NCI-H187 (cell line): ENCODE measurements around the gene EZH2.

Experiments
- DNase-seq, 2 experiments: peaks; one replicate each; lab custom pipeline; 2025; lab: John Stamatoyannopoulos, UW

EZH2 gene

DNA sequence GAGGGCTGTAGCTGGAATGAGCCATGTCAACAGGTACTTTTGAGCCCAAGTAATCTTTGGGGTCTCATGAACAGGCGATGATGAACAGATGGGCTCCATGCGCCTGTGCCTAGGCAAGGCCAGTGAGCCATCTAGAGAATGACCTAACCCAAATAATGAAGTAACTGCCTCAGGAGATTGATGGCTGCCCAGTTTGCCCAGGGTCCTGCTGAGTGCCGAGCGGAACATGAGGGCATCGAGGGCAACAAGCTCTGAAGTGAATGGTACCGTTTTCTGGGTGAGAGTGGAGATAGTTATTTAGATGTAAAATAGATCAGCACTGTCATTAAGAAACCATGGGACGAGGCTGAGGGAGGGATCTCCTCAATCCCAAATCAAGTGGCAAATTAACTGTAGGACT, 77.9 kb downstream of the EZH2 start:
- no peak for DNase-seq

DNA sequence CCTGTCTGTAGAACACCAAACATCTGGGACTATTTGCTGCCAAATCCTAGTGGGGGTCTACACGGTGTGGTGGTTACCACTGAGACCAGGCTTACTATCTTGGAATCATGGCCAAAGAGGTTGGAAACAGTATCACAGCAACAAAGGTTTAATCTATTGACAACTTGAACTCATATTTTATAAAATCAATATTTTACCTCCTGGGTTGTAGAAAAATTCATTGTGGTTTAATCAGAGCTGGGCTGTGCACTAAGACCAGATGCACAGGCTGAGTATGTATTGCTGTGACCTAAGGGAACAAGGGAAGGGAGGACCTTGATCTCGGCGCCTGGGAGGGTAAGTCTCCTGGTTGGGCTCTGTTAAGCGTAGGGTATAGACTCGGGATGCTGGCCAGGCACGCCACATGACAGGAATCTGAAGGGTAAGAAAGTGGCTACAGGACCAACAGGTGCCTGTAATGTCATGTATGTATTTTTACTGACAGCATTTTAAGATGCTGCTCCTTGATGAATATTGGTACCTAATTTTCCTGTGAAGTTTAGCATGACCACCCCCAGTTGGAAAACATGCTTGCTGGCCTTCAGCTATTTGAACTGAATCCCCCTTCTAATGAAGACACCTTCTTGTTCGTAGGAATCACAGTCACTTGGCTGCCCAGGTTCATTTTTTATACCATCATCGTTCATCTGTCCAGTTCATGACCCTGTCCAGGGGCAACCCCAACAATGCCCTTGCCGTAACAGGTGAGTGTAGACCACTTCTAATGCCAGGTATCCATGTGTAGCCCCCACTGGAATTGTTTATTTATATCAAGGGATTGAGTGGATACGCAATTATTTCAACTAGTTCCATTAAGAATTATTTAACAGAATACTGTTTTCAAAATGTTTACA, 79.5 kb downstream of the EZH2 start:
- DNase-seq = no peak

DNA sequence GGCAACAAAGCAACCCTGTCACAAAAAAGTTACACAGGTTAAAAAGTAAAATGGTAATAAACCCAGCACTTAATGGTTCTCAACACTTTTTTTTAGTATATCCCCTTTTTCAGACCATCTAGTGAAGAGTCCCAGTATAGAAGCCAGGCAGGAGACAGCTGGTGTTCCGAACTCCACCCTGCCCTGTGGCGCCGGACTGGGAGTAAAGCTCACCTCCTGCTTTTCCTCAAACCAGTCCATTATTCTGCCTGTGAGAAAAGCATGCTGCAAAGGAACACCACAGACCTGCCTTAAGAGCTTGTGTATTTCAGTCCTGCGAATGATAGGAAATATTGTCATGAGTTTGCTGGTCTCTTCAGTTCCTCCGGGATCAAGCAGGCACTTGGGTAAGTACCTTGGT, 81.0 kb downstream of the EZH2 start:
- DNase-seq = no peak

DNA sequence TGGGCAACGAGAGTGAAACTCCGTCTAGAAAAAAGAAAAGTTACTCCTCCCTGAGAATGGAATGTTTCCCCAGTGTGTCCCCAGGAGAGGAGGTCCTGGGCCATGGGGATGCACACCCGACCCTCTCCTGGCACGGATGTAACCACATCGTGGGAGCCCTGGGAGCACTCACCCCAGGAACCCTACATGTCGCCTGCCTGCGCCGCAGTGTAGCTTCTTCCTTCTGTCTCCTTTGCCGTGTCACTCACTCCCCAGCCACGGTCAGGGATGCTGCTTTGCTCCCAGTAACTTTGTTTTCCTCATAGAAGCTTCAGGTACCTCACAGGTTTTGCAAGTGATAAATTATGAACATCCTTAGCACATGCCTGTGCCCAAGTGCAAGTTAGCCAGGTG, 82.0 kb downstream of the EZH2 start:
- DNase-seq = no peak

DNA sequence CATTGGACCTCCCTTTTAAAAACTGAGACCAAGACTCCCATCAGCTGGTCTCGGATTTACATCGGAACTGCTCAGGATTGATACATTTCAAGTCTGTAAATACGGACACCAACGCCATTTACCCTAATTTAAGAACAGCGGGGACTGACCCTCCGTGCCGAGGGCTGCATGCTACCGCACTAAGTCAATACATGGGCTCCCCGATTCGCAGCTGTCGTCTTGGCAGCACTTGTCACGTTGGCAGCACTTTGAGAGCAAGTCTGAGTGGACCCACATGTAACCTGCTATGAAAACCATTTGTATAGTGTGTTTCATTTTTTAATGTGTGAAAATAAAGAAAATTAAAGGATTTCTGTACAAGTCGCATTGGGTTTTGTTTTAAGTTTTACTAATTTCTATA, 83.4 kb downstream of the EZH2 start:
- no peak for DNase-seq

DNA sequence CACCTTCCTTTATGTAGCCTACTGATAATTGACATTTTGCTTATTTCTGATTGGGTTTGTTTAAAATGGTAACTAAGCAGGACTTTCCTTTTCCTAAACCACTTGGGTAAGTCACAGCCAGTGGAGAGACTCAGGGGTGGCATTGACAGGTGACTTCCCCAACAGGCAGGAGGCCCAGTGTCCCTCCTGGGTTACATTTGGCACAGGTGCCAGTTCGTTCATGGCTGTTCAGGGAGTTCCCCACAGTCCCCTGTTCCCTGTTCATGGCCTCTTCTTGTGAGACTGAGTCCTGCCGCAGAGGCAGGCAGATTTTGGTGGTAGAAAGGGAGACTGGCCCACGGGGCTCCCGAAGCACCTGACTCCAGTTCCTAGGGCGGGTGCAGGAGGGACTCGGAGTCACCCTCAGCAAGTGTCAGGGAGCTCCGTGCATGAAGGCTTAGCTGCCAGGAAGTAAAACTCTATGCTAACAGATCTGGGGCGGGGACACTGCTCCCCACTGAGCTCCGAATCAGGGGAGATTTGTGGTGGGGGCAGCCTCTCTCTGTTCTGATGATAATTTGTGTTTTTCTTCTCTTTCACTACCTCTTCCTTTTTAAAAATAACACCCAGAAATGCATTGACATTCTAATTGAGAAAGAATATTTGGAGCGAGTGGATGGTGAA, 84.1 kb downstream of the EZH2 start:
- DNase-seq = no peak

DNA sequence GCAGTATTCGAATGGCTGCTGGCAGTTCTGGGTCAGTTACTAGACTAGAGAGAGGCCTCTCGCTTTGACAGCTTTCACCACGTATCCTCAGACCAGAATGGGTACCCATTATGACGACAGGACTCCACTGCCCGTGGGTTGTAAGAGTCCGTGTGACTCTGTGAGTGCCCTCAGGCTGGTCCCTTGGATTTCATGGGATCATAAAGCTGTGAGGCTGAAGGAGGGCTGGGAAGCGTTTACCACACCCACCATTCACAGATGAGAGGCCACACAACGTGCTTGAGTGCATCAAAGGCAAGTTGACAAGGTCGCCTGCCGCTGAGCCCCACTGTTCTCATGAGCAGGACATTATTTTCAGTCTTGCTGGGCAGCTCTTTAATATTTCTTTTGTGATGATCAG, 87.2 kb downstream of the EZH2 start:
- DNase-seq = no peak

DNA sequence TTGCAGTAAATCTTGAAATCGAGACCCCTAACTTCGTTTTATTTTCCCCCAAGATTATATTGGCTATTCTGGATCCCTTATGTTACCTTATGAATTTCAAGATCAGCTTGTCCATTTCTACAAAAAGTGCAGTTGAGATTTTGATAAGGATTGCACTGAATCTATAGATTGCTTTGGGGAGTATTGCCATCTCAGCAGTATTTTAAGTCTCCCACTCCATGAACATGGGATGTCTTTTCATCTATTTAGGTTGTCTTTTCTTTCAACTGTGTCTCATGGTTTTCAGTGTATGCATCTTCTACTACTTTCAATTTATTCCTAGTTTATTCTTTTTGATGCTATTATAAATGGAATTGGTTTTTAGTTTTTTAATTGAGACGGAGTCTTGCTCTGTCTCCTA, 89.6 kb downstream of the EZH2 start:
- no peak for DNase-seq

DNA sequence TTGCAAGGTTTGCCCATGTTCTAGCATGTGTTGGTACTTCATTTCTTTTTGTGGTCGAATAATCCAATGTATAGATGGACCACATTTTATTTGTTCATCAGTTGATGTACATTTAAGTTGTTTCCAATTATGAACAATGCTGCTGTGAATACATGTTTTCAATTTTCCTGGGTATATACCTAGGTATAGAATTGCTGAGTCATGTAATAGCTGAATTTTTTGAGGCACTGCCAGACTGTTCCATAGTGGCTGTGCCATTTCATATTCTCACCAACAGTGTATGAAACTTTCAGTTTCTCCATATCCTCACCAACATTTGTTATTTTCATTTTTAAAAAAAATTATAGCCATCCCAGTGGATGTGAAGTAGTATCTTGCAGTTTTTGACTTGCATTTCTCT, 90.5 kb downstream of the EZH2 start:
- DNase-seq = no peak

DNA sequence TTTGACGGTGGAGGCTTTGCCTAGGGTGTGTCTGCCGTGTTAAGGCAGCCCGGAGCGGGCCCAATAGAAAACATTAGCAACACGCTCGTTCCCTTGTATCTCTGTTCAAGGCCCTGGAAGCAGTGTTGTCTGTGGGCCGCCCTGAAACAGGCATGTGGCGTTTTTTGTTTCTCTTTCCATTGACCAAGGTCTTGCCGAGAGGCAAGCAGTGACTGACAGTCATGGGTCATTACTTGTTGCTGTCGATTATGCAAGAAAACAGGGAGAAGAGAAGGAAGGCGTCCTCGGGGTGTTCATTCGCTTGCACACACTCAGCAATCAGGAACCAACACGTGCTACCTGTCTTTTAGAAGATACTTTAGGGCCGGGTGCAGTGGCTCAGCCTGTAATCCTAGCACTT, 92.5 kb downstream of the EZH2 start:
- DNase-seq = no peak

DNA sequence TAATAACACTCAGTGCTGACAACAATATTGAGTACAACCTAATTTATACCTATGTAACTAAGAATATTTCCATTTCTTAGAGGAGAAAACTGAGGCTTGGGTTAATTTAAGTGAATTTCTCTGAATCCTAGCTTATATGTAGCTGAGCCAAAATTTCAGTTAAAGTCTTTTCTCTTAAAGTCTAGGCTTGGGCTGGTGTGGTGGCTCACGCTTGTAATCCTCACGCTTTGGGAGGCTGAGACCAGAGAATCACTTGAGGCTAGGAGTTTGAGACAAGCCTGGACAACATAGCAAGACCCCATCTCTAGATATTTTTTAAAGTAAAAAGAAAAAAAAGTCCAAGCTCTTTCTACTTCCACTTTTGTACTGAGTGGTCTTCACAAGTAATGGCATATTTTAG, 93.2 kb downstream of the EZH2 start:
- no peak for DNase-seq

DNA sequence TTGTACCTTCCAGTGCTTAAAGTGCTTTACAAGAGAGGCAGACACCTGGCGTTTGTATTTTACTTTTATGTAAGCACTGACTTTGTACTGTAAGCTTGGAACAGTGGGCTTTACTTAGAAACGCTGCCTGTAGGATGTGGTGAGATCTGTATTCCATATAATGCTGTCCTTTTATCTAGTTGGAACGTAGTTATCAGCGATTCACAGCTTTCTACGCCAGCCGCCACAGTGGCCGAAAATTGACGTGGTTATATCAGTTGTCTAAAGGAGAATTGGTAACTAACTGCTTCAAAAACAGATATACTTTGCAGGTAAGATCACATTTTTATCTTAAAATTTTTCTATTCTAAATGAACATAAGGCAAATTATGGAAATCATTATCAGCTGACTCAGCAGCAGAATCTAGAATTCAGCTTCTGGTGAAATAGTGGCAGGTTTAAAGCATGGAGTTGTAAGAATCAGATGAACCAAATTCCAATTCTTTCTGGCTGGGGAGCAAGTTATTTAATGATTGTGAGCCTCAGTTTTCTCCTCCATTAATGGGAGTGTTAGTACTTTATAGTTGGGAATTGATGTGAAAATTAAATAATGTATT, 93.9 kb downstream of the EZH2 start:
- DNase-seq = no peak

DNA sequence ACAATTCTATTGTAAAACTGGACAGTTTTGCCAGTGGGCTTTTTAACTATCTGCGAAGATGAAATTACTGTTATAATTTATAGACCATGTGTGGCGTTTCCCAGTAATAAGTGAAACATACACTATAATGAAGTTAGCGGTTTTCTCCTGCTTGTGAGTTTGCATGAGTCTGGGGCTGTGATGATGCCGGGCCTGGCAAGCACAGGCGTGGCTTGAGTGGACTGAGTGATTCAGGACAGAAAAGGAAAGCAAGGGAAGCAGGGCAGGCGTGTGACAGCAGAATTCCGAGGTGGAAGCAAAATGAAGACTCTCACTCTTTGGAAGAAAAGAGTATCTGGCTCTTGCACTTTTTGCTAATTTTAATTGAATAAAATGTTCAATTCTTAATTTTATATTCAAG, 94.9 kb downstream of the EZH2 start:
- no peak for DNase-seq

DNA sequence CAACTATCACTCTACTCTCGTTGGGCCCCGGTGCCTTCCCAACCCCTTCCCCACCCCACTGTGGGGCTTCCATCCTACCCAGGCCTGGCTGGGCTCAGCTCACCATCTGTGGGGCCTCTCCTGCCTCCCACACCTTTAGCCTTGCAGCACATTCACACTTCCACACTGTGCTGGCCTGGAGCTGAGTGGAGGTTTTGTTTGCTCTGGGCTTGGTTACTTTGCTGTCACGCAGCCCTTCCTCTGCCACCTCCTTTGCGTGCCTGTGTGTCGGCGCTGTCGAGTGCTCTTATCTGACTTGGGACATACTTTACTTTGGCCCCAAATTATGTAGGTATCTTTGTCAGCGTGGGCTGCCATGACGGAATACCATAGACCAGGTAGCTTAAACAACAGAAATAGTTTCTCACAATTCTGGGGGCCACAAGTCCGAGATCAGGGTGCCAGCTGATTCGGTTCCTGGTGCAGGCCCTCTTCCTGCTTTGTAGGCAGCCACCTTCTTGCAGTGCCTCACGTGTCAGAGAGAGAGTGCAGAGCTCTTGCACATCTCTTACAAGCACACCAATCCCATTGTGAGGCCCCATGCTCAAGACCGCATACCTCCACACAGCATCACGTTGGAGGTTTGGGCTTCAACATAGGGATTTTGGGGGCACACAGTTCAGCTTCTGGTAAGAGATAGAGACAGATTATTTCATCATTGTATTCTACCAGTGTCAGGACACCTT, 96.4 kb downstream of the EZH2 start:
- no peak for DNase-seq

DNA sequence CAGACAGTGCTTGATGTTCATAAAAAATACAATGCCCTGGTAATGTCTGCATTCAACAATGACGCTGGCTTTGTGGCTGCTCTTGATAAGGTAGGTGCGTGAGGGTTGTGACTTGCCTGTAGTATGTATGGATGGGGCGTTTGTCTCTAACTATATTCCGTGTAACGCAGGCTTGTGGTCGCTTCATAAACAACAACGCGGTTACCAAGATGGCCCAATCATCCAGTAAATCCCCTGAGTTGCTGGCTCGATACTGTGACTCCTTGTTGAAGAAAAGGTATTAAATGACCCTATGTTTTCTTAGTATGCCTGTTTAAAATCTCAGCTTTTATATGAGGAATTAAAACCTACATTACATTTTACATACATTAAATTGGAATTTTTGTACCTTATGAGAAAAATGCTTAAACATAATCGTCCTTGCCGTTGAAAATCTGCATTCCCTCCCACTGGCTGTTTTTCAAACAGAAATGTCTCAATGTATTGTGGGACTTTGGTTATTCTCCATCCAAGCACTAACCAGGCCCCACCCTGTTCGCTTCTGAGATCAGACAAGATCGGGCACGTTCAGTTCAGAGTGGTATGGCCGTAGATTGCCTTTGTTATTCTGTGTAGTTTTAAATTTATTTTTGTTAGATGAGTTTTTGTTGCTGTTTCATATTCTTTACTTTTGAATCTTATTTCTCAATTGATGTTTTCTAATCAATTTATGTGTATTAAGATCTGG, 100.1 kb downstream of the EZH2 start:
- peak in 1 of 2 experiments; percentile 33 for DNase-seq

DNA sequence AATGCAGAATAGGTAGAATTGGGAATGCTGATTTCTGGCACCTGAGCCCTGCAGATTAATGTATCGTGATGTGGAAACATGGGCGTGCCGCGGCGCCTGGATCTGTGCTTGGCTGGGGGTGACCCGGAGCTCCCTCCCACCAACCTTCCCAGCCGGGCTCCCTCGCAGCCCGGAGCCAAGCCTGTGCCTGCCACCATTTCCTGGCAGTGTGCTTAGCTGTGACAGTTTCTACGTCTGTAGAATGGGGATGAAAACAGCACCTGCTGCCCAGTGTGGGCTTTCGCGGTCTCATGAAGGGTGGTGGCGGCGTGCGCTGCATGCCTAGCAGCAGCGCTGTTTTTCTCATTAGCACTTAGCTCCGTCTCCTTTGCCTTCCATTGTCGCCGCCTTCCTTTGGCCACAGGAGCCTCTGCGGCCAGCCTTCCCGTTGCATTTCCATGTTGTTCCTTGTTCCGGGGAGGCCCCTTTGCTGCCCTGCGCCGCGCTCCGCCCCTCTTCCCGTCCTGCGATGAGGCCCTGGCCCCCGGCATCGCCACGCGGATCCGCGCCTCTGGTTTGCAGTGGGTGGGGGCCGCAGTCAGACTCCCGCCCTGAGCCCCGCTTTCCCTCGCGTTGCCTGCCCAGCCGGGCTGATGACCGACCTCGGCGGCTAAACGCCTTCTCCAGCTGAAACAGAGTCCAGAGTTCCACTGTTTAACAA, 101.2 kb downstream of the EZH2 start:
- DNase-seq = no peak

DNA sequence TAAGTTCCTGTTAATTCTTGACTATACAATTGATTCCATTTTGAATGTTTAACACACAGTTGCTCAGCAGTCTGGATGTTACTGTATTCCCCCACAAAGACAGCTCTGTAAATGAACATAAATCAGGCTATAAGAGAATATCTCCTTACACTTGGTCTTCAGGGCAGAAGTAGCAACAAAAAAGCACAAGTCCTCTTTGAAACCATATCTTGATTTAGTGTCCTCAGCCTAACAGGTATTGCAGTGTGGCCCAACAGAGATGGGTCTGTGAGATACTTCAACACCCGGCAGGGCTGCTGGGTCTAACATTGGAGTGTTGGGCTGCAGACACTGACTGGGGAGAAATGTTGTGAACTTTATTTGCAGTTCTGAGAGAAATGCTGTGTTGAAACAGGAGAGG, 109.6 kb downstream of the EZH2 start:
- no peak for DNase-seq

DNA sequence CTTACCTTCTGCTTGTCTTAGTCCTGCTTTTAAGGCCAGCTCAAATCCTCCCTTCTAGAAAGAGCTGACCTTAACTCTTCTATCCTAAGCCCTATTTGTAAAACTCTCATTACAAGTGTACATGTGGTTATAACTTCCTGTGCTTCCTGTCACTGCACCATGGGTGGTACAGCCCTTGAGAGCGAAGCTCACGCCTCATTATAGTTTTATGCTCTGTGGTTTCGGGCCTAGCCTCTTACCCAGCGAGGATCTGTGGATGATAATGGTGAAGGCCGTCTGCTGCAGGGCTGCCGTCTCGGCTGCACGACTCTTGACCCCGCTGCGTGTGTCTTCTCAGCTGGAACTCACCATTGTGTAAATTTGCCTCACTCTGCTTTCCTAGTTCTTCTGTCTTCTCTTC, 110.8 kb downstream of the EZH2 start:
- peak; percentile 71 to 86 for DNase-seq

DNA sequence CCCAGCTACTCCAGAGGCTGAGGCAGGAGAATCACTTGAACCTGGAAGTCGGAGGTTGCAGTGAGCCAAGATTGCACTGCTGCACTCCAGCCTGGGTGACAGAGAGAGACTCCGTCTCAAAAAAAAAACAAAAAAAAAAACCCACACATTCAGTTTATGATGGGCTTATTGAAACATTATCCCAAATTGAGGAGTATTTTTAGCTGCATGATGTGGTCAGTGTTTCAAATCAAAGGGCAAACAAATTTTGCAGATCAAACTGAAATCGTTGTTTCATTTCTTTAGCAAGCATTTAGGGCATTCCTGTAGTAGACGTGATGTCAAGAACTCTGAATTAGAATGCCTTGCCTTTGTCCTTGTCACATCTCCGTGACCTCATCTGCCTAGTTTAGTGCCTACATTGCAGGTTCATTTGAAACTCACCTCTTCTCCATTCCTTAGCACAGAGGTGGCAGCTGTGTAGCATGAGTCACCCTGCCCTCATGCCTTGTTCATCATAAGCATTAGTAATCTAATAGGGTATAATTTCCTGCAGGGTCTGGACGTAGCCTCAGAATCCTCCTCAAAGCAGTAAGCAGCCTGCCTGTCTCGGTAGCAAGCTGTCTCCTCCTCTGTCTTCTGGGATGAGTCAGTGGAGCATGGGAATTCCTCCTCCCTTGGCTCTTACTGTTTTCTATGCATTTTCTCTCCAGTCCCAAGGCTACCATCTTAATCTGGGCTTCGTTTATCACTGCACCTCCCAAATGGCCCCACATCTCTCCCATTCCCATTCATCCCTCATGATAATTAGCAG, 111.6 kb downstream of the EZH2 start:
- no peak for DNase-seq

DNA sequence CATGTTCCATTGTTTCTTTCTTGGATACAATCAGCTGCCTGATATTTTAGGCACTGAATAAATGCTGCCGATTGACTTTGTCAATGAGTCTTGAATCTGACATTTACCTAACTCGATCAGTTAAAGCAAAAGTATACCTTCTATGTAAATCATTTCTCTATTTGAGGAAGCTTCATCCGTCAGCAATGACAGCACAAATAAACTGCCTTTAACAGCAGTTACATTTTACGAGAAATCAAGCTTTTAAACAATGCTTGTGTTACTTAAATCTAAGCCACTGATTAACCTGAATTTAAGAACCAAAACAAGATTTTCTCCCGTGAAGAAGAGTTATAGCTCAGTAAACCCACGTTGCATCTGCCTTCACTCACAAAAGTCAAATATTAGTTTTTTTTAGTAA, 114.1 kb downstream of the EZH2 start:
- DNase-seq = no peak
